H1 (cell line): ENCODE data around the gene DMC1. TPM values are rescaled to one million over a fixed set of nuclear protein-coding genes. Genes with fewer than 3 reads are reported as not detected.

ENCODE experiments used
- CTCF ChIA-PET: fragments of 300-600 bp; sonication (Branson Sonifier 250); formaldehyde crosslinking; loops from one replicate; lab custom pipeline; 2021; ENCODE audit not compliant: partially characterized antibody; lab: Charles Lee
- POLR2A ChIA-PET: fragments of 300-600 bp; sonication (Branson Sonifier 250); formaldehyde crosslinking; loops from one replicate; lab custom pipeline; 2021; ENCODE audit warnings: inconsistent platforms; ENCODE audit not compliant: partially characterized antibody; lab: Charles Lee
- DNase-seq, 2 experiments: peaks; one replicate each; pipeline versions ENCODE4 v3.0.0 to v3.0.0-alpha.2; 2010 to 2022; ENCODE audit warnings: low spot score in 2 of 2, low read depth in 1 of 2, mixed read lengths in 1 of 2
- FAIRE-seq: peaks from 2 replicates; lab custom pipeline; 2011; peaks lifted over from hg19 to GRCh38; lab: Jason Lieb, UNC
- H2AFZ ChIP-seq: 2 replicates; pipeline ENCODE4 v1.8.1; 2012; ENCODE audit warnings: low read length, inconsistent platforms
- H2AK5ac ChIP-seq: 2 replicates; pipeline ENCODE4 v1.6.1; 2013; ENCODE audit warnings: low read depth, low read length
- H2BK120ac ChIP-seq: replicated peaks from 2 replicates; pipeline ENCODE3; 2013; ENCODE audit warnings: low read depth, low read length, inconsistent platforms
- H2BK12ac ChIP-seq: 2 replicates; pipeline ENCODE4 v1.6.1; 2013; ENCODE audit warnings: low read depth, low read length
- H2BK15ac ChIP-seq: 2 replicates; pipeline ENCODE4 v1.6.1; 2013; ENCODE audit warnings: low read length
- H2BK20ac ChIP-seq: 2 replicates; pipeline ENCODE4 v1.6.1; 2013; ENCODE audit warnings: low read length
- H2BK5ac ChIP-seq: 2 replicates; pipeline ENCODE4 v1.6.1; 2013; ENCODE audit warnings: low read depth, low read length
- H3K14ac ChIP-seq: 2 replicates; pipeline ENCODE4 v1.6.1; 2013; ENCODE audit warnings: inconsistent platforms; ENCODE audit not compliant: insufficient read length
- H3K18ac ChIP-seq: 2 replicates; pipeline ENCODE4 v1.6.1; 2013; ENCODE audit warnings: low read length; ENCODE audit errors: extremely low read depth
- H3K23ac ChIP-seq: 2 replicates; pipeline ENCODE4 v1.6.1; 2013; ENCODE audit warnings: inconsistent platforms; ENCODE audit not compliant: insufficient read length
- H3K23me2 ChIP-seq: 2 replicates; pipeline ENCODE4 v1.6.1; 2013; ENCODE audit warnings: low read depth, low read length
- H3K27ac ChIP-seq: 2 replicates; pipeline ENCODE4 v1.6.1; 2011; ENCODE audit warnings: low read depth, low read length, inconsistent platforms
- H3K27me3 ChIP-seq, 4 experiments: replicated peaks in 1 of 4; 1 replicate in 1 of 4; 2 replicates in 3 of 4; pipeline versions ENCODE4 v1.6.1 to v1.8.1; 2011 to 2013; ENCODE audit warnings: low read length in 3 of 4, mild to moderate bottlenecking in 3 of 4, inconsistent platforms in 2 of 4, mixed read lengths in 2 of 4, moderate library complexity in 1 of 4; ENCODE audit not compliant: control insufficient read depth in 3 of 4, insufficient read depth in 3 of 4; ENCODE audit errors: extremely low read depth in 1 of 4
- H3K36me3 ChIP-seq, 4 experiments: 2 replicates each; pipeline versions ENCODE4 v1.6.1 to v1.8.1; 2011 to 2013; ENCODE audit warnings: mild to moderate bottlenecking in 4 of 4, low read length in 3 of 4, moderate library complexity in 2 of 4, control low read depth in 1 of 4, inconsistent platforms in 1 of 4; ENCODE audit not compliant: insufficient read depth in 4 of 4, control insufficient read depth in 2 of 4
- H3K4ac ChIP-seq: replicated peaks from 2 replicates; pipeline ENCODE3; 2013; ENCODE audit warnings: low read length, low read depth, mixed read lengths, inconsistent platforms; ENCODE audit not compliant: insufficient read length
- H3K4me1 ChIP-seq, 4 experiments: replicated peaks in 1 of 4; 1 replicate in 1 of 4; 2 replicates in 3 of 4; pipeline versions ENCODE4 v1.6.1 to v1.8.1; 2011 to 2013; ENCODE audit warnings: low read length in 3 of 4, inconsistent platforms in 2 of 4, mixed read lengths in 1 of 4; ENCODE audit not compliant: insufficient read depth in 4 of 4, control insufficient read depth in 3 of 4
- H3K4me2 ChIP-seq, 2 experiments: 2 replicates each; pipeline versions ENCODE4 v1.6.1 to v1.8.1; 2011 to 2013; ENCODE audit warnings: low read depth in 2 of 2, low read length in 2 of 2, control low read depth in 1 of 2, inconsistent platforms in 1 of 2, mild to moderate bottlenecking in 1 of 2; ENCODE audit not compliant: insufficient read depth in 1 of 2
- H3K4me3 ChIP-seq, 4 experiments: fragments of 200-600, 300-600 bp in 1 of 4; sonication (generic), shearing (Covaris generic), sonication (Bioruptor Twin) in 1 of 4; 2 replicates each; pipeline versions ENCODE4 v1.5.1 to v1.8.1; 2011 to 2016; ENCODE audit warnings: low read length in 4 of 4, low read depth in 3 of 4, control low read depth in 2 of 4, inconsistent platforms in 2 of 4, mild to moderate bottlenecking in 2 of 4, mixed read lengths in 1 of 4, moderate library complexity in 1 of 4; ENCODE audit not compliant: insufficient read depth in 2 of 4; ENCODE audit errors: extremely low read depth in 1 of 4
- H3K56ac ChIP-seq: replicated peaks from 2 replicates; pipeline ENCODE3; 2013; ENCODE audit warnings: low read depth, mild to moderate bottlenecking, mixed read lengths, low read length, inconsistent platforms; ENCODE audit not compliant: insufficient read length
- H3K79me1 ChIP-seq: 2 replicates; pipeline ENCODE4 v1.6.1; 2013; ENCODE audit warnings: low read depth, low read length, control low read depth
- H3K79me2 ChIP-seq, 2 experiments: 2 replicates each; pipeline versions ENCODE4 v1.6.1 to v1.8.1; 2012 to 2013; ENCODE audit warnings: low read length in 2 of 2, mild to moderate bottlenecking in 2 of 2, inconsistent platforms in 1 of 2; ENCODE audit not compliant: insufficient read depth in 2 of 2, control insufficient read depth in 1 of 2
- H3K9ac ChIP-seq, 4 experiments: replicated peaks in 1 of 4; 1 replicate in 1 of 4; 2 replicates in 3 of 4; pipeline versions ENCODE4 v1.6.1 to v1.8.1; 2011 to 2013; ENCODE audit warnings: low read depth in 3 of 4, low read length in 3 of 4, control low read depth in 2 of 4, mild to moderate bottlenecking in 2 of 4, moderate library complexity in 2 of 4, inconsistent platforms in 1 of 4; ENCODE audit errors: extremely low read depth in 1 of 4
- H3K9me3 ChIP-seq, 2 experiments: 2 replicates each; pipeline versions ENCODE4 v1.6.1 to v1.8.1; 2012 to 2013; ENCODE audit warnings: mild to moderate bottlenecking in 2 of 2, moderate library complexity in 2 of 2, control low read depth in 1 of 2, inconsistent platforms in 1 of 2, low read depth in 1 of 2, low read length in 1 of 2, mixed read lengths in 1 of 2; ENCODE audit not compliant: insufficient read depth in 2 of 2
- H4K20me1 ChIP-seq, 2 experiments: replicated peaks in 1 of 2; 2 replicates each; pipeline versions ENCODE3 to v1.8.1; 2011 to 2013; ENCODE audit warnings: inconsistent platforms in 2 of 2, low read length in 2 of 2, mild to moderate bottlenecking in 1 of 2; ENCODE audit not compliant: insufficient read depth in 2 of 2, control insufficient read depth in 1 of 2
- H4K5ac ChIP-seq: 2 replicates; pipeline ENCODE4 v1.6.1; 2013; ENCODE audit warnings: low read length, low read depth, mixed read lengths, inconsistent platforms; ENCODE audit not compliant: insufficient read length
- H4K8ac ChIP-seq: 2 replicates; pipeline ENCODE4 v1.8.0; 2013; ENCODE audit warnings: mild to moderate bottlenecking, moderate library complexity, low read length, inconsistent platforms; ENCODE audit not compliant: insufficient read depth; ENCODE audit errors: extremely low read depth
- H4K91ac ChIP-seq: replicated peaks from 2 replicates; pipeline ENCODE3; 2013; ENCODE audit warnings: low read length, mixed read lengths, inconsistent platforms; ENCODE audit not compliant: insufficient read length
- BACH1 ChIP-seq: IDR thresholded peaks from 2 replicates; pipeline ENCODE4 v1.6.1; 2012; ENCODE audit warnings: low read length, improper control_type of control experiment
- POLR2AphosphoS5 ChIP-seq: IDR thresholded peaks from 2 replicates; pipeline ENCODE4 v1.6.1; 2011; ENCODE audit warnings: low read depth, low read length
- TBP ChIP-seq: IDR thresholded peaks from 2 replicates; pipeline ENCODE4 v1.6.1; 2011; ENCODE audit warnings: low read depth, low read length, improper control_type of control experiment
- WGBS, 2 experiments: shearing (Covaris generic) in 1 of 2; methylation state at CpG; one replicate each; pipeline versions ENCODE4 v1.1.6 to v1.1.7; 2013 to 2015; ENCODE audit warnings: low lambda C conversion rate in 2 of 2, mixed read lengths in 2 of 2, inconsistent platforms in 1 of 2, low coverage in 1 of 2, missing lambda C conversion rate in 1 of 2; ENCODE audit not compliant: insufficient replicate concordance in 2 of 2, insufficient coverage in 1 of 2, insufficient read length in 1 of 2; ENCODE audit errors: extremely low coverage in 1 of 2, missing lambda C conversion rate in 1 of 2; 5-methylcytosine and 5-hydroxymethylcytosine counted together
- polyA plus RNA-seq, 7 experiments: library from polyadenylated mRNA; depleted of rRNA in 3 of 7; stranded (reverse) in 5 of 7; unstranded in 2 of 7; fragments of >200 nt in 5 of 7; fragments of 200-250 nt in 2 of 7; gene quantifications; 1 replicate in 5 of 7; 2 replicates in 1 of 7; 4 replicates in 1 of 7; pipeline versions ENCODE4 v1.2.1 to v1.2.3, GENCODE V29; 2011 to 2013; ENCODE audit warnings: missing spikeins in 2 of 7, mixed read lengths in 2 of 7
- total RNA-seq: library from RNA; stranded (reverse); fragmentation: NEBNext Ultra II Directional; extraction: Animal tissue kit (Norgen Biotek cat#: 25700); gene quantifications from 2 replicates; pipeline ENCODE4 v1.2.1, GENCODE V29; 2021

The DMC1 gene
- total and polyA plus RNA-seq, 2 of the 8 experiments (the other 6 are each of a cell fraction or from before 2014, with no cell fraction given): 3.8 to 7.2 TPM

- POLR2A ChIA-PET: interaction anchor here (0.7 to 40.8 kb wide), 16 partner anchors 6 to 154 kb away, joined by 3 to 1102 read pairs (median 4); partner anchors contain the start of genes DMC1 and KDELR3
- no peak overlapping the region for H3K18ac ChIP-seq
- no peak overlapping the region for H3K9ac ChIP-seq
- no peak overlapping the region for H3K56ac ChIP-seq
- no peaks in the 10 kb centered on the region for H3K79me1 ChIP-seq
- H4K20me1 ChIP-seq: peaks cover 1 to 2% of the 10 kb centered on the region in 2 experiments
- no peak overlapping the region for H4K5ac ChIP-seq
- no peak overlapping the region for H3K23ac ChIP-seq
- FAIRE-seq (no peak), DNase-seq (no peak)
- H3K14ac ChIP-seq: no peak overlapping the region
- H3K4me3 ChIP-seq: no peak overlapping the region
- no peak overlapping the region for H2BK15ac ChIP-seq
- no peak overlapping the region for H3K4me2 ChIP-seq
- no peak overlapping the region for H2BK120ac ChIP-seq
- no peak overlapping the region for H3K4ac ChIP-seq
- H2BK20ac ChIP-seq: no peak overlapping the region
- peaks cover 38 to 64% (median 53%) of the 10 kb centered on the region in 4 experiments for H3K36me3 ChIP-seq
- H4K91ac ChIP-seq: no peak overlapping the region
- no peaks in the 10 kb centered on the region for H3K79me2 ChIP-seq
- 92% methylated on average over 8 of the region's 8 CpGs; no CpG with 5 or more reads in 1 of the 2 experiments for WGBS, 2 experiments
- CTCF ChIA-PET: interaction anchor here (0.8 to 1.8 kb wide), 3 partner anchors 9 to 29 kb away, joined by 3 to 5 read pairs (median 3); partner anchors contain the start of gene KDELR3
- no peak overlapping the region for H2BK5ac ChIP-seq
- H3K23me2 ChIP-seq: no peaks in the 10 kb centered on the region
- H3K27ac ChIP-seq: no peak overlapping the region
- H2BK12ac ChIP-seq: no peak overlapping the region
- no peak overlapping the region for H2AK5ac ChIP-seq
- no peaks in the 10 kb centered on the region for H3K9me3 ChIP-seq
- H3K4me1 ChIP-seq: 0 out of 7 replicates have a peak, but pooled peaks cover 0 to 3% (median 0%) of the 10 kb centered on the region in 4 experiments
- TF ChIP-seq BACH1 (no peak), POLR2AphosphoS5 (peak; percentile 51; the same call in 1 of the 2 replicates), TBP (no peak)
- no peak overlapping the region; the same call in 1 of the 2 replicates for H4K8ac ChIP-seq
- no peak overlapping the region for H2AFZ ChIP-seq
- H3K27me3 ChIP-seq: no peaks in the 10 kb centered on the region
Measured at GRCh38 chr22:38481871-38482332, 88.1 kb downstream of the DMC1 start.
